Measurements from ENCODE around the gene DIP2B. TPM values are rescaled to one million over a fixed set of nuclear protein-coding genes. Genes with fewer than 3 reads are reported as not detected.

Gene DIP2B
- polyA plus RNA-seq, 2 donors: 7.2 to 10.0 TPM

DNA sequence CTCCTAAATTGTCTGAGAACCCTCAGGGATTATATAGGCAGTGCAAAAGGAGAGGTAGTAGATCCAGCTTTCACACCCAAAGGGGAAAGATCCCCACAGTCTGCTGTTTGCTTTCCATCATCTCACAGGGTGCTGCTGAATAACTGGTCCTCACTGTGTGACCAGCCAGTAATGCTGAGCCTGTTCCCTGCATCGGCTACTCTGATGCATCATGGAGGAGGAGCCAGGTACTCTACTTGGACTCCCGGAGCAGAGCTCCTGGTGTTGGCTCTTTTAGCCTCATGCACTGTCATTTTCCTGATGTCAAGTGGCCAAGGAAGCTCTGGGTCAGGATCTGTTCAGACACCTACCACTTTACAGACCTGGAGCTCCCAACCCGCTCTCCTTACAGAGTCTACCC is 131.7 kb downstream of the DIP2B start:
- WGBS, 2 donors: 70 to 77% methylated on average over 3 of the region's 3 CpGs
- H3K4me3 ChIP-seq (ENCODE audit: low read depth in 1 of 2, low read length in 2 of 2): no peak overlapping the region
- peaks cover 0 to 2% of the 10 kb centered on the region in 2 donors for H3K4me1 ChIP-seq (ENCODE audit: control insufficient read depth in 2 of 2, insufficient read depth in 2 of 2, low read length in 1 of 2)
- H3K27ac ChIP-seq (ENCODE audit: low read depth in 2 of 2, low read length in 1 of 2): no peak overlapping the region
- H3K27me3 ChIP-seq (ENCODE audit: control insufficient read depth in 1 of 2, insufficient read depth in 2 of 2, low read length in 2 of 2): no peaks in the 10 kb centered on the region
- H3K36me3 ChIP-seq (ENCODE audit: control insufficient read depth in 2 of 2, insufficient read depth in 2 of 2, low read length in 1 of 2): no peaks in the 10 kb centered on the region
- H3K9me3 ChIP-seq (ENCODE audit: control insufficient read depth in 2 of 2, insufficient read depth in 1 of 2, low read depth in 1 of 2, low read length in 1 of 2): no peaks in the 10 kb centered on the region

DNA sequence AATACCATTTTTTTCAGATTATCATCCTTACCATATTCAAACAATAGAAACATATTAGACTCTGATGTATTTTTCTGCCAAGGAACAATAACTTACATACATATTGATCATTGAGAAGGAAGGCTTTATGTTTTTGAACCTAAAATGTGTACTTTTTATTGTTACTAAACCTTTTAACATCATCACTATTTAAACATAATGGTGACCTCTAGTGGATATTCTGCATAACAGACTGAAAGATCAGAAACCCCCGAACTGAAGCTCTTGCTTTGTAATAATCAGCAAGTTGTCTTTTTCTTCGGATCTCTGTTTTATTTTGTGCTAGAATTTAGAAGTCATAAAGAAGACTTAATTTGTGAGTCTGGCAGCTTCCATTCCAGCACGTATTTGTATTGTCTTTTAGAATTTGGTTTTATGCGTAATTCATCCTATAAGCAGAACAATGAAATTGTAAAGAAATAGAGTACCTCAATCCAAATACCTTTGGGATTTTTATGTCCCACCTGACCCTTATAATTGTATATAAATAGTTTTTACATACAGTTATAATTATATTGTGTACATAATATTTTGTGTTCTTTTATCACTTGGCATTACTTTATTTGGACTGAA is 133.2 kb downstream of the DIP2B start:
- no peaks in the 10 kb centered on the region for H3K27me3 ChIP-seq (ENCODE audit: control insufficient read depth in 1 of 2, insufficient read depth in 2 of 2, low read length in 2 of 2)
- no peak overlapping the region for H3K27ac ChIP-seq (ENCODE audit: low read depth in 2 of 2, low read length in 1 of 2)
- peaks cover 0 to 3% of the 10 kb centered on the region in 2 donors for H3K4me1 ChIP-seq (ENCODE audit: control insufficient read depth in 2 of 2, insufficient read depth in 2 of 2, low read length in 1 of 2)
- WGBS, 2 donors: 32 to 35% methylated on average over 4 of the region's 4 CpGs
- H3K4me3 ChIP-seq (ENCODE audit: low read depth in 1 of 2, low read length in 2 of 2): no peak overlapping the region
- no peaks in the 10 kb centered on the region for H3K36me3 ChIP-seq (ENCODE audit: control insufficient read depth in 2 of 2, insufficient read depth in 2 of 2, low read length in 1 of 2)
- no peaks in the 10 kb centered on the region for H3K9me3 ChIP-seq (ENCODE audit: control insufficient read depth in 2 of 2, insufficient read depth in 1 of 2, low read depth in 1 of 2, low read length in 1 of 2)

DNA sequence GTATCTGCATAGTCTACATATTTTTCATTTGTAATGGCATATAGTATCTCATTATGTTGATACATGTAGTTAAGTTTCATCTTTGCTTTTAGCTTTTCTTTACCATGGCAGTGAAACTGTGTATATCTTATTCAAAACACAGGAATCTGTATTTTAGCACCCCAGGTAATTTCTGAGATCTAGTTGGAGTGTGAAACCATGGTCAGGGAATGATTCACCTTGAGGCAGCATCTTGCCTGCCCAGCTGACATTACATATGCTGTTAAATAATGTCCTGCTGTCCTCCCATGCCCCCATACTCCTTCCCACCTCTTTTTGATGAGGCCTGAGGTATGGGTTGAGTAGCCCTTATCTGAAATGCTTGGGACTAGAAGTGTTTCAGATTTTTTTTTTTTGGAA is 133.7 kb downstream of the DIP2B start:
- no peaks in the 10 kb centered on the region for H3K9me3 ChIP-seq (ENCODE audit: control insufficient read depth in 2 of 2, insufficient read depth in 1 of 2, low read depth in 1 of 2, low read length in 1 of 2)
- no peaks in the 10 kb centered on the region for H3K36me3 ChIP-seq (ENCODE audit: control insufficient read depth in 2 of 2, insufficient read depth in 2 of 2, low read length in 1 of 2)
- H3K4me3 ChIP-seq (ENCODE audit: low read depth in 1 of 2, low read length in 2 of 2): no peak overlapping the region
- peaks cover 0 to 3% of the 10 kb centered on the region in 2 donors for H3K4me1 ChIP-seq (ENCODE audit: control insufficient read depth in 2 of 2, insufficient read depth in 2 of 2, low read length in 1 of 2)
- H3K27ac ChIP-seq (ENCODE audit: low read depth in 2 of 2, low read length in 1 of 2): no peak overlapping the region
- H3K27me3 ChIP-seq (ENCODE audit: control insufficient read depth in 1 of 2, insufficient read depth in 2 of 2, low read length in 2 of 2): no peaks in the 10 kb centered on the region

DNA sequence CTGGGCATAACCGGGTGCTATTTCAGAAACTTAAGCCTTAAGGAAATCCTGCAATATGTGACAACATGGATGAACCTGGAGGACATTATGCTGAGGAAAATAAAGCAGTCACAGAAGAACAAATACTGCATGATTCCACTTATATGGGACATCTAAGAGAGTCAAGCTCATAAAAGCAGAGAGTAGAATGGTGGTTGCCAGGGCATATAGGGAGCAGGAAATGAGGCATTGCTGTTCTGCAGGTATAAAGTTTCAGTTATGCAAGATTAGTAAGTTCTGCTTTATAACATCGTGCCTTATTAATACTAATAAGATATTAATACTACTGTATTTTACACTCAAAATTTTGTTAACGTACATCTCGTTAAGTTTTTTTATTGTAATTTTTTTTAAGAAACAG is 134.9 kb downstream of the DIP2B start:
- Histone ChIP-seq H3K27me3 (ENCODE audit: control insufficient read depth in 1 of 2, insufficient read depth in 2 of 2, low read length in 2 of 2) (no peaks in the 10 kb centered on the region), H3K9me3 (ENCODE audit: control insufficient read depth in 2 of 2, insufficient read depth in 1 of 2, low read depth in 1 of 2, low read length in 1 of 2) (no peaks in the 10 kb centered on the region), H3K36me3 (ENCODE audit: control insufficient read depth in 2 of 2, insufficient read depth in 2 of 2, low read length in 1 of 2) (no peaks in the 10 kb centered on the region), H3K4me1 (ENCODE audit: control insufficient read depth in 2 of 2, insufficient read depth in 2 of 2, low read length in 1 of 2) (peaks cover 0 to 3% of the 10 kb centered on the region in 2 donors), H3K27ac (ENCODE audit: low read depth in 2 of 2, low read length in 1 of 2) (no peak overlapping the region), H3K4me3 (ENCODE audit: low read depth in 1 of 2, low read length in 2 of 2) (no peak overlapping the region)
- WGBS, 2 donors: 86 to 93% methylated on average over 4 of the region's 4 CpGs

DNA sequence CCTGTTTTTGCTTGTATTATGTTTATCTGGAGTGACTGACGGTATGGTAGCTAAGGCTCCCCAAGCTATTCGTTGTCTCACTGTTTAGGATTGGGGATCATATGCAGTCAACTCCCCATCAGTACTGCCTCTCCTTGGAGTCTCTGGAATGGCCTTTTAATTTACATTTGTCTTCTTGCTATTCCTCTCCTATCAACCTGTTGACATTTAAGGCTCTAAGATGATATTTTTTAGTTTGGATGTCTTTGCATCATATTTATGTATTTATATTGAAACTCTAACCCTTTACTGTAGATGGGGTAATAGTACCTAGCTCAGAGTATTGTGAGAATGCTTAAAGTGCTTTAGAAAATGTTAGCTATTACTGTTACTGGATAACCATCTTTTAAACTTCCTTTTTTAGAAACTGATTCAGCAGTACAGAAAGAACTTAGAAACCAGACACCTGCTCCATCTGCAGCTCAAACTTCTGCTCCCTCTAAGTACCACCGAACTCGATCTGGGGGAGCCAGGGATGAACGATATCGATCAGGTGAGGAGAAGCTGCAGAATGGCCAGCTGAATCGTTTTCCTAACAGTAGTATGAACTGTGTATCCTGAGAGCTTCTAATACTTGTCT is 135.6 kb downstream of the DIP2B start:
- 89% methylated on average over 7 of the region's 7 CpGs for WGBS, 2 donors
- H3K4me1 ChIP-seq (ENCODE audit: control insufficient read depth in 2 of 2, insufficient read depth in 2 of 2, low read length in 1 of 2): peaks cover 0 to 3% of the 10 kb centered on the region in 2 donors
- no peaks in the 10 kb centered on the region for H3K36me3 ChIP-seq (ENCODE audit: control insufficient read depth in 2 of 2, insufficient read depth in 2 of 2, low read length in 1 of 2)
- no peak overlapping the region for H3K4me3 ChIP-seq (ENCODE audit: low read depth in 1 of 2, low read length in 2 of 2)
- no peak overlapping the region for H3K27ac ChIP-seq (ENCODE audit: low read depth in 2 of 2, low read length in 1 of 2)
- H3K27me3 ChIP-seq (ENCODE audit: control insufficient read depth in 1 of 2, insufficient read depth in 2 of 2, low read length in 2 of 2): no peaks in the 10 kb centered on the region
- no peaks in the 10 kb centered on the region for H3K9me3 ChIP-seq (ENCODE audit: control insufficient read depth in 2 of 2, insufficient read depth in 1 of 2, low read depth in 1 of 2, low read length in 1 of 2)

DNA sequence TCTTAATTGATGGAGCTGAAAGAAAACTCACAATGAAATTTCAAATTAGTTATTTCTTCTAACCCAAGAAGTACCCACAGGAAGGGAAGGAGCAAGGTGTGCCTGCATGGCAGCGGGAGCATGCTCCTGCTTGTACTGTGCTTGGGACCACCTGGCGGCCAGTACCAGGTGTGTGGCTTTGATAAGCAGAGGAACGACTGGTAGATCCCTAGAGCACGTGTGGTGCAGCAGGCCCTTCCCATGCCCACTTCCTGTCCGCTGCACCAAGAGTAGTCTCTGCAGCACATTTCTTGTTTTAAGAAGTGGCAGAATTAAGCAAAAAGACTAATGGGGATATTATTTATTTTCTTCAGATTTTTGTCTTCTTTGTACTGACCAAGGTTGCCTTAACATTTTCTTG is 136.8 kb downstream of the DIP2B start:
- no peak overlapping the region for H3K4me3 ChIP-seq (ENCODE audit: low read depth in 1 of 2, low read length in 2 of 2)
- no peaks in the 10 kb centered on the region for H3K9me3 ChIP-seq (ENCODE audit: control insufficient read depth in 2 of 2, insufficient read depth in 1 of 2, low read depth in 1 of 2, low read length in 1 of 2)
- 56 to 66% methylated on average over 5 of the region's 5 CpGs for WGBS, 2 donors
- H3K36me3 ChIP-seq (ENCODE audit: control insufficient read depth in 2 of 2, insufficient read depth in 2 of 2, low read length in 1 of 2): no peaks in the 10 kb centered on the region
- H3K27me3 ChIP-seq (ENCODE audit: control insufficient read depth in 1 of 2, insufficient read depth in 2 of 2, low read length in 2 of 2): no peaks in the 10 kb centered on the region
- peaks cover 0 to 3% of the 10 kb centered on the region in 2 donors for H3K4me1 ChIP-seq (ENCODE audit: control insufficient read depth in 2 of 2, insufficient read depth in 2 of 2, low read length in 1 of 2)
- peak overlapping the region; percentile 22 to 34 for H3K27ac ChIP-seq (ENCODE audit: low read depth in 2 of 2, low read length in 1 of 2)

DNA sequence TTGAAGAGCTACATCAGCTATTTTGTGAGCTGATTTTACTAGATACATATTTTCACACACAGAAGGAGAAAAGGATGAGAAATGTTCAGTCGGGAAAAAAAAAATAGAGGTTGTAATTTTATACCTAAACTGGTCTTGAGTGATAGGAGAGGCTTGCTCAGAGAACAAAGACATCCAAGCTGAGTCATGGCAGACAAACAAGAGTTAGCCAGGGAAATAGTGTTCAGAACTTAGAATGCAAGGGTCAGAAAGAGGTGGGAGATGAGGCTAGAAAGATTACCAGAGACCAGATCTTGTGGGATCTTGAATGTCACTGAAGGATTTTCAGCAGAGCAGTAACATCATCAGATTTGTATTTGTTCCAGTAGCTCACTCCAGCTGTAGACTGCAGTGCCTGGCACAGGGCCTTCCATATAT is 137.3 kb downstream of the DIP2B start:
- WGBS, 2 donors: 36% methylated on average over 1 of the region's 1 CpG
- Histone ChIP-seq H3K27me3 (ENCODE audit: control insufficient read depth in 1 of 2, insufficient read depth in 2 of 2, low read length in 2 of 2) (no peaks in the 10 kb centered on the region), H3K4me3 (ENCODE audit: low read depth in 1 of 2, low read length in 2 of 2) (no peak overlapping the region), H3K9me3 (ENCODE audit: control insufficient read depth in 2 of 2, insufficient read depth in 1 of 2, low read depth in 1 of 2, low read length in 1 of 2) (no peaks in the 10 kb centered on the region), H3K36me3 (ENCODE audit: control insufficient read depth in 2 of 2, insufficient read depth in 2 of 2, low read length in 1 of 2) (no peaks in the 10 kb centered on the region), H3K4me1 (ENCODE audit: control insufficient read depth in 2 of 2, insufficient read depth in 2 of 2, low read length in 1 of 2) (peaks cover 0 to 3% of the 10 kb centered on the region in 2 donors), H3K27ac (ENCODE audit: low read depth in 2 of 2, low read length in 1 of 2) (peak overlapping the region; percentile 23 to 68)

DNA sequence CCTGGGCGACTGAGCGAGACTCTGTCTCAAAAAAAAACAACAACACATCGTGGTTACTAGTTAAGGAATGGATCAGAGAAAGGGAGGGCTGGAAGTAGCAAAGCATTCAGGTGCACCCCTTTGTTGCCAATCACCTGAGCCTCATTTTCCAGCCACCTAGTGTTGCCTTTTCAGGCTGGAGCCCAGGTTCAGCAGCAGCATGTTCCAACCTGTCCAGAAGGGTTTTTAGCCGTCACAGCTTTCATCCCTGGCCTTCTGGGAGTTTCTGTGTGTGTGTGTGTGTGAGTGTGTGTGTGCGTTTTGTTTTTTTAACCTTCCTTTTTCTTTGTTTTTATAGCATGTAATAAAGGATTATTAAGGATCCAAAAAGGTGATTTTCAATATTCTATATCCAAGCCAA is 138.0 kb downstream of the DIP2B start:
- Histone ChIP-seq H3K36me3 (ENCODE audit: control insufficient read depth in 2 of 2, insufficient read depth in 2 of 2, low read length in 1 of 2) (no peaks in the 10 kb centered on the region), H3K4me1 (ENCODE audit: control insufficient read depth in 2 of 2, insufficient read depth in 2 of 2, low read length in 1 of 2) (peaks cover 0 to 3% of the 10 kb centered on the region in 2 donors), H3K4me3 (ENCODE audit: low read depth in 1 of 2, low read length in 2 of 2) (no peak overlapping the region), H3K9me3 (ENCODE audit: control insufficient read depth in 2 of 2, insufficient read depth in 1 of 2, low read depth in 1 of 2, low read length in 1 of 2) (no peaks in the 10 kb centered on the region), H3K27ac (ENCODE audit: low read depth in 2 of 2, low read length in 1 of 2) (peak overlapping the region; percentile 53 to 55), H3K27me3 (ENCODE audit: control insufficient read depth in 1 of 2, insufficient read depth in 2 of 2, low read length in 2 of 2) (no peaks in the 10 kb centered on the region)
- whole genome bisulfite sequencing, 2 donors: 59 to 66% methylated on average over 5 of the region's 5 CpGs

DNA sequence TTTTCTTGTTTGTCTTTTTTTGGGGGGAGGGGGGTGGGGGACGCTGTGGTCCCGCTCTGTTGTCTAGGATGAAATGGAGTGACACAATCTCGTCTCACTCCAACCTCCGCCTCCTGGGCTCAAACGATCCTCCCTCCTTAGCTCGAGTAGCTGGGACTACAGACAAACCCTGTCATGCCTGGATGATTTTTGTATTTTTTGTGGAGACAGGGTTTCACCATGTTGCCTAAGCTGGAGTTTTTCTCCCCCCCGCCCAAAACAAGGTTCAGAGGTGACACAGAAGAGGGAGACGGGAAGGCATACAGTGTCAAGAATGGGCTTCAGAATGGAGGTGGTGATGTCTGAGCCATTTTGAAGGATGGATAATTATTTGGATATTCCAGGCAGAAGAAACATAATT is 142.2 kb downstream of the DIP2B start:
- Histone ChIP-seq H3K4me3 (ENCODE audit: low read depth in 1 of 2, low read length in 2 of 2) (no peak overlapping the region), H3K27ac (ENCODE audit: low read depth in 2 of 2, low read length in 1 of 2) (peak overlapping the region in 1 of 2 donors; percentile 15), H3K4me1 (ENCODE audit: control insufficient read depth in 2 of 2, insufficient read depth in 2 of 2, low read length in 1 of 2) (no peaks in the 10 kb centered on the region), H3K27me3 (ENCODE audit: control insufficient read depth in 1 of 2, insufficient read depth in 2 of 2, low read length in 2 of 2) (no peaks in the 10 kb centered on the region), H3K36me3 (ENCODE audit: control insufficient read depth in 2 of 2, insufficient read depth in 2 of 2, low read length in 1 of 2) (no peaks in the 10 kb centered on the region), H3K9me3 (ENCODE audit: control insufficient read depth in 2 of 2, insufficient read depth in 1 of 2, low read depth in 1 of 2, low read length in 1 of 2) (no peaks in the 10 kb centered on the region)
- WGBS, 2 donors: 65 to 78% methylated on average over 8 of the region's 8 CpGs

DNA sequence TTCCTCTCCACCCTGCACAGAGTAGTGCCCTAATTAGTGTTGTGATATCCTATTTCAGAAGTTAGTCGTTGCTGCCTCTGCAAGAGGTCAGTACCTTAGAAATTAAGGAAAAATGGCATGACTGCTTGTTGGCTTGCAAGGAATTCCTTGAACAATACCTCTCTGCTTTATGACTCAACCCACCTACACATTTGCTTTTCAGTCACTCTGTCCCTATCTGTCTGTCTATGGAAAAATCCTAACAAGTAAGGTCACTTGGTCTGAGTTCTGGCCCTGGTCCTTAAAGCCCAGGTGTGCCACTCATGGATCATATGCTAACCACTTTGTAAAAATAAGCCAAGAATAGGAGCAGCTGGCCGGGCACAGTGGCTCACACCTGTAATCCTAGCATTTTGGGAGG is 142.7 kb downstream of the DIP2B start:
- H3K9me3 ChIP-seq (ENCODE audit: control insufficient read depth in 2 of 2, insufficient read depth in 1 of 2, low read depth in 1 of 2, low read length in 1 of 2): no peaks in the 10 kb centered on the region
- H3K27ac ChIP-seq (ENCODE audit: low read depth in 2 of 2, low read length in 1 of 2): no peak overlapping the region
- H3K36me3 ChIP-seq (ENCODE audit: control insufficient read depth in 2 of 2, insufficient read depth in 2 of 2, low read length in 1 of 2): no peaks in the 10 kb centered on the region
- H3K4me3 ChIP-seq (ENCODE audit: low read depth in 1 of 2, low read length in 2 of 2): no peak overlapping the region
- H3K27me3 ChIP-seq (ENCODE audit: control insufficient read depth in 1 of 2, insufficient read depth in 2 of 2, low read length in 2 of 2): no peaks in the 10 kb centered on the region
- no peaks in the 10 kb centered on the region for H3K4me1 ChIP-seq (ENCODE audit: control insufficient read depth in 2 of 2, insufficient read depth in 2 of 2, low read length in 1 of 2)
- 67 to 73% methylated on average over 2 of the region's 2 CpGs for WGBS, 2 donors
